K562 (cell line): Measurements from ENCODE around the gene ADGRB2. TPM values are rescaled to one million over a fixed set of nuclear protein-coding genes. Genes with fewer than 3 reads are reported as not detected.

Source experiments
- ATF3 ChIP-seq, 2 experiments: fragments of 450-650 bp in 1 of 2; sonication (generic) in 1 of 2; formaldehyde crosslinking in 1 of 2; IDR thresholded peaks in 1 of 2; conservative IDR thresholded peaks in 1 of 2; 2 replicates each; pipeline versions ENCODE4 v1.6.1 to v1.8.1; 2016 to 2023; ENCODE audit warnings: mild to moderate bottlenecking in 2 of 2, moderate library complexity in 2 of 2, inconsistent platforms in 1 of 2, missing genetic modification reagents in 1 of 2
- ATF7 ChIP-seq: fragments of 450-650 bp; IDR thresholded peaks from 2 replicates; pipeline ENCODE4 v1.7.1; 2014; ENCODE audit warnings: mild to moderate bottlenecking, moderate library complexity
- E2F6 ChIP-seq, 2 experiments: IDR thresholded peaks; 2 replicates each; pipeline ENCODE4 v1.6.1; 2011; ENCODE audit warnings: borderline replicate concordance in 1 of 2, control low read depth in 1 of 2, low read depth in 1 of 2, low read length in 1 of 2, mild to moderate bottlenecking in 1 of 2, mixed read lengths in 1 of 2, moderate library complexity in 1 of 2; ENCODE audit not compliant: insufficient read depth in 1 of 2, insufficient read length in 1 of 2, poor library complexity in 1 of 2, severe bottlenecking in 1 of 2; ENCODE audit errors: extremely low read depth in 1 of 2
- HDAC3 ChIP-seq: fragments of 450-650 bp; IDR thresholded peaks from 2 replicates; pipeline ENCODE4 v1.6.1; 2018; ENCODE audit warnings: borderline replicate concordance, mild to moderate bottlenecking, moderate library complexity; ENCODE audit not compliant: partially characterized antibody
- HDGF ChIP-seq: fragments of 450-650 bp; IDR thresholded peaks from 2 replicates; pipeline ENCODE4 v1.6.1; 2016
- MAX ChIP-seq: sonication (generic); formaldehyde crosslinking; IDR thresholded peaks from 2 replicates; pipeline ENCODE4 v1.9.0; 2022; ENCODE audit warnings: mild to moderate bottlenecking, missing genetic modification reagents
- MEF2A ChIP-seq: IDR thresholded peaks from 2 replicates; pipeline ENCODE4 v1.6.1; 2011; ENCODE audit warnings: low read depth, mild to moderate bottlenecking, low read length, moderate library complexity; ENCODE audit not compliant: control insufficient read depth
- MTA1 ChIP-seq: fragments of 450-650 bp; IDR thresholded peaks from 2 replicates; pipeline ENCODE4 v1.6.1; 2017; ENCODE audit warnings: borderline replicate concordance
- TAF1 ChIP-seq: IDR thresholded peaks from 2 replicates; pipeline ENCODE4 v1.6.1; 2011; ENCODE audit warnings: mild to moderate bottlenecking, low read length, moderate library complexity; ENCODE audit not compliant: insufficient read depth, control insufficient read depth, severe bottlenecking; ENCODE audit errors: extremely low read depth
- ZBTB5 ChIP-seq: fragments of 450-650 bp; IDR thresholded peaks from 2 replicates; pipeline ENCODE4 v1.6.1; 2017; ENCODE audit warnings: antibody characterized with exemption
- ZNF121 ChIP-seq: sonication (generic); formaldehyde crosslinking; conservative IDR thresholded peaks from 2 replicates; pipeline ENCODE4 v1.8.0; 2022; ENCODE audit warnings: missing genetic modification reagents
- ZNF140 ChIP-seq: fragments of 250-450 bp; sonication (Bioruptor Pico); IDR thresholded peaks from 2 replicates; pipeline ENCODE4 v1.8.0; 2021; ENCODE audit warnings: moderate library complexity, mild to moderate bottlenecking, inconsistent platforms
- ZNF280B ChIP-seq: fragments of 250-450 bp; sonication (Bioruptor Pico); IDR thresholded peaks from 2 replicates; pipeline ENCODE4 v1.5.1; 2021; ENCODE audit warnings: mild to moderate bottlenecking
- polyA plus RNA-seq, 8 experiments: library from polyadenylated mRNA; depleted of rRNA in 4 of 8; stranded (reverse) in 5 of 8; unstranded in 3 of 8; fragments of >200 nt; fragmentation: Nextera tagmentation in 2 of 8; fragmentation: Illumina TruSeq in 1 of 8; extraction: Ambion mirVana in 2 of 8; extraction: Trizol in 1 of 8; gene quantifications; 2 replicates each; pipeline versions ENCODE4 v1.2.1 to v1.2.3, GENCODE V29; 2011 to 2014; ENCODE audit warnings: inconsistent platforms in 1 of 8, missing spikeins in 1 of 8
- total RNA-seq, 7 experiments: library from RNA; depleted of rRNA in 6 of 7; stranded (reverse); fragments of >200 nt in 6 of 7; fragmentation: Illumina TruSeq in 2 of 7; extraction: Trizol in 2 of 7; gene quantifications; 2 replicates each; pipeline versions ENCODE4 v1.2.1 to v1.2.3, GENCODE V29; 2011 to 2021; ENCODE audit warnings: low replicate concordance in 1 of 7

ADGRB2 gene
- total and polyA plus RNA-seq, 9 of the 15 experiments (the other 6 are each of a cell fraction or from before 2014, with no cell fraction given): 0.04 to 0.23 (median 0.20) TPM; not detected in 2

GRCh38 chr1:31799895-31800673, 35.9 kb upstream of the ADGRB2 start (continued):
- TF ChIP-seq ZNF121 (no peak), ZNF280B (CRISPR knock-in tag) (no peak), HDGF (no peak), E2F6 (IDR thresholded peaks at IDR 0.05; ENCODE audit: borderline replicate concordance in 1 of 2, extremely low read depth in 1 of 2, insufficient read depth in 1 of 2, insufficient read length in 1 of 2, low read depth in 1 of 2, low read length in 1 of 2, poor library complexity in 1 of 2, severe bottlenecking in 1 of 2) (no peak), ATF3 (IDR thresholded peaks at IDR 0.05) (peak; percentile 68), ATF3 (CRISPR knock-in tag; conservative IDR thresholded peaks at IDR 0.05) (no peak), ZBTB5 (no peak), HDAC3 (no peak), MTA1 (no peak), ATF7 (peak; percentile 88), ZNF140 (CRISPR knock-in tag) (no peak), MEF2A (no peak), TAF1 (no peak), MAX (CRISPR knock-in tag) (0 out of 2 replicates have a peak, but pooled peaks have one; percentile 21)
